K562 (cell line): ENCODE data around the gene RDH16. TPM values are rescaled to one million over a fixed set of nuclear protein-coding genes. Genes with fewer than 3 reads are reported as not detected.
A peak's percentile ranks its signal among the peaks of the same experiment; 100 is the strongest.

ENCODE experiments used
- BACH1 ChIP-seq: fragments of 200-800 bp; sonication (Bioruptor generic); IDR thresholded peaks from 2 replicates; pipeline ENCODE4 v1.6.1; 2016; ENCODE audit warnings: missing genetic modification characterization, missing compliant biosample characterization
- CC2D1A ChIP-seq: fragments of 450-650 bp; IDR thresholded peaks from 2 replicates; pipeline ENCODE4 v1.6.1; 2017; ENCODE audit warnings: mild to moderate bottlenecking
- CTBP1 ChIP-seq: fragments of 450-650 bp; IDR thresholded peaks from 2 replicates; pipeline ENCODE4 v1.6.1; 2016; ENCODE audit warnings: borderline replicate concordance
- CTCF ChIP-seq, 3 experiments: IDR thresholded peaks in 2 of 3; conservative IDR thresholded peaks in 1 of 3; 2 replicates each; pipeline ENCODE4 v1.5.1; 2011 to 2012; ENCODE audit warnings: low read length in 3 of 3, mild to moderate bottlenecking in 3 of 3, control low read depth in 2 of 3, improper control_type of control experiment in 1 of 3, inconsistent platforms in 1 of 3, low read depth in 1 of 3, mixed read lengths in 1 of 3, moderate library complexity in 1 of 3; ENCODE audit not compliant: insufficient read depth in 2 of 3
- EGR1 ChIP-seq: fragments of 450-650 bp; conservative IDR thresholded peaks from 2 replicates; pipeline ENCODE4 v1.6.1; 2017; ENCODE audit warnings: mild to moderate bottlenecking
- ESRRA ChIP-seq: fragments of 450-650 bp; IDR thresholded peaks from 2 replicates; pipeline ENCODE4 v1.6.1; 2014; ENCODE audit warnings: low read depth, mild to moderate bottlenecking, moderate library complexity, borderline replicate concordance
- HDAC6 ChIP-seq: IDR thresholded peaks from 2 replicates; pipeline ENCODE4 v1.6.1; 2012; ENCODE audit warnings: low read depth, mild to moderate bottlenecking, control low read depth, inconsistent platforms, low read length, moderate library complexity
- POLR3G ChIP-seq: IDR thresholded peaks from 2 replicates; pipeline ENCODE4 v1.6.1; 2011; ENCODE audit not compliant: insufficient read length, insufficient replicate concordance; ENCODE audit errors: extremely low read depth
- RCOR1 ChIP-seq, 2 experiments: IDR thresholded peaks; 2 replicates each; pipeline ENCODE4 v1.6.1; 2012; ENCODE audit warnings: low read depth in 2 of 2, low read length in 2 of 2, borderline replicate concordance in 1 of 2, improper control_type of control experiment in 1 of 2
- REST ChIP-seq, 2 experiments: fragments of 450-650 bp; formaldehyde crosslinking in 1 of 2; IDR thresholded peaks; 2 replicates each; pipeline versions ENCODE4 v1.4.0 to v1.6.1; 2014 to 2020; ENCODE audit warnings: mild to moderate bottlenecking in 2 of 2, borderline replicate concordance in 1 of 2, low read depth in 1 of 2
- TGIF2 ChIP-seq: sonication (generic); formaldehyde crosslinking; IDR thresholded peaks from 2 replicates; pipeline ENCODE4 v1.8.1; 2022; ENCODE audit warnings: mild to moderate bottlenecking, missing genetic modification reagents, moderate library complexity
- ZBTB49 ChIP-seq: sonication (generic); formaldehyde crosslinking; IDR thresholded peaks from 2 replicates; pipeline ENCODE4 v1.8.0; 2022; ENCODE audit warnings: missing genetic modification reagents, mild to moderate bottlenecking, borderline replicate concordance
- ZC3H8 ChIP-seq: fragments of 450-650 bp; IDR thresholded peaks from 2 replicates; pipeline ENCODE4 v1.6.1; 2017
- ZNF184 ChIP-seq: sonication (generic); formaldehyde crosslinking; IDR thresholded peaks from 2 replicates; pipeline ENCODE4 v1.5.0; 2020; ENCODE audit warnings: missing genetic modification reagents
- polyA plus RNA-seq, 8 experiments: library from polyadenylated mRNA; depleted of rRNA in 4 of 8; stranded (reverse) in 5 of 8; unstranded in 3 of 8; fragments of >200 nt; fragmentation: Nextera tagmentation in 2 of 8; fragmentation: Illumina TruSeq in 1 of 8; extraction: Ambion mirVana in 2 of 8; extraction: Trizol in 1 of 8; gene quantifications; 2 replicates each; pipeline versions ENCODE4 v1.2.1 to v1.2.3, GENCODE V29; 2011 to 2014; ENCODE audit warnings: inconsistent platforms in 1 of 8, missing spikeins in 1 of 8
- total RNA-seq, 7 experiments: library from RNA; depleted of rRNA in 6 of 7; stranded (reverse); fragments of >200 nt in 6 of 7; fragmentation: Illumina TruSeq in 2 of 7; extraction: Trizol in 2 of 7; gene quantifications; 2 replicates each; pipeline versions ENCODE4 v1.2.1 to v1.2.3, GENCODE V29; 2011 to 2021; ENCODE audit warnings: low replicate concordance in 1 of 7

Gene RDH16
- total and polyA plus RNA-seq, 9 of the 15 experiments (the other 6 are each of a cell fraction or from before 2014, with no cell fraction given): 0.11 to 0.52 (median 0.22) TPM; not detected in 1

- TF ChIP-seq REST (IDR thresholded peaks at IDR 0.05; ENCODE audit: borderline replicate concordance) (peak; percentile 86), REST (CRISPR knock-in tag; IDR thresholded peaks at IDR 0.05; ENCODE audit: low read depth) (no peak), ZBTB49 (CRISPR knock-in tag) (no peak), TGIF2 (CRISPR knock-in tag) (no peak), EGR1 (peak; percentile 39; the same call in 1 of the 2 replicates), BACH1 (tag) (no peak), POLR3G (no peak), ZNF184 (no peak), HDAC6 (no peak), CTBP1 (0 out of 2 replicates have a peak, but pooled peaks have one; percentile 18), ESRRA (no peak), RCOR1 (IDR thresholded peaks at IDR 0.05; ENCODE audit: borderline replicate concordance in 1 of 2, low read depth in 2 of 2, low read length in 2 of 2) (no peak), CTCF (IDR thresholded peaks at IDR 0.05 in 2 of 3, conservative IDR thresholded peaks at IDR 0.05 in 1 of 3; ENCODE audit: insufficient read depth in 2 of 3, low read depth in 1 of 3, low read length in 3 of 3) (peak; percentile 26 to 56 (median 54); a peak in 5 of 6 replicates), ZC3H8 (no peak), CC2D1A (0 out of 2 replicates have a peak, but pooled peaks have one; percentile 12)
These were observed 9.6 kb downstream of the RDH16 start (continued) for GRCh38 chr12:56947633-56948456.
